Neural crest cell (in vitro differentiated cells): ENCODE data around the gene BCR. TPM values are rescaled to one million over a fixed set of nuclear protein-coding genes. Genes with fewer than 3 reads are reported as not detected.
A peak's percentile ranks its signal among the peaks of the same experiment; 100 is the strongest.

Experiments used
- DNase-seq: peaks from one replicate; pipeline ENCODE4 v3.0.0; 2021; ENCODE audit warnings: low read depth, mixed read lengths, low spot score
- H3K27ac Mint-ChIP-seq: one replicate; pipeline ENCODE4 v1.8.0; 2021; ENCODE audit warnings: mild to moderate bottlenecking, mixed read lengths; ENCODE audit not compliant: unreplicated experiment
- H3K27me3 Mint-ChIP-seq: 2 replicates; pipeline ENCODE4 v1.8.0; 2021; ENCODE audit warnings: low read depth, mild to moderate bottlenecking, mixed read lengths
- H3K36me3 Mint-ChIP-seq: 2 replicates; pipeline ENCODE4 v1.8.0; 2021; ENCODE audit warnings: low read depth, mild to moderate bottlenecking, mixed read lengths
- H3K4me1 Mint-ChIP-seq: 2 replicates; pipeline ENCODE4 v1.8.0; 2021; ENCODE audit warnings: mixed read lengths
- H3K4me3 Mint-ChIP-seq: one replicate; pipeline ENCODE4 v1.8.0; 2021; ENCODE audit warnings: mild to moderate bottlenecking, mixed read lengths
- H3K9me3 Mint-ChIP-seq: 2 replicates; pipeline ENCODE4 v1.8.0; 2021; ENCODE audit warnings: mixed read lengths
- CTCF ChIP-seq: fragments of 200-600 bp; sonication (generic); conservative IDR thresholded peaks from 2 replicates; pipeline ENCODE4 v1.5.0; 2021; ENCODE audit warnings: antibody characterized with exemption, mild to moderate bottlenecking
- total RNA-seq: library from RNA; stranded (reverse); gene quantifications from 2 replicates; pipeline ENCODE4 v1.2.1, GENCODE V29; 2021

Gene BCR
- total RNA-seq, 1 donor from 2014 or later: 54.2 TPM

GRCh38 chr22:23143119-23143518 lies 37.2 kb upstream of the BCR start:
- Mint-ChIP-seq H3K36me3 (no peaks in the 10 kb centered on the region), H3K9me3 (no peaks in the 10 kb centered on the region), H3K4me1 (peaks cover 48% of the 10 kb centered on the region), H3K4me3 (peak overlapping the region; percentile 2), H3K27me3 (no peaks in the 10 kb centered on the region), H3K27ac (no peak overlapping the region)
- TF ChIP-seq CTCF: no peak
- no peak for DNase-seq

- no peak for DNase-seq
- Mint-ChIP-seq H3K27me3 (no peaks in the 10 kb centered on the region), H3K9me3 (no peaks in the 10 kb centered on the region), H3K4me1 (peaks cover 48% of the 10 kb centered on the region), H3K36me3 (no peaks in the 10 kb centered on the region), H3K4me3 (peak overlapping the region; percentile 91), H3K27ac (no peak overlapping the region)
- no peak for TF ChIP-seq CTCF
Observed at GRCh38 chr22:23144432-23144831, 35.9 kb upstream of the BCR start.

DNA sequence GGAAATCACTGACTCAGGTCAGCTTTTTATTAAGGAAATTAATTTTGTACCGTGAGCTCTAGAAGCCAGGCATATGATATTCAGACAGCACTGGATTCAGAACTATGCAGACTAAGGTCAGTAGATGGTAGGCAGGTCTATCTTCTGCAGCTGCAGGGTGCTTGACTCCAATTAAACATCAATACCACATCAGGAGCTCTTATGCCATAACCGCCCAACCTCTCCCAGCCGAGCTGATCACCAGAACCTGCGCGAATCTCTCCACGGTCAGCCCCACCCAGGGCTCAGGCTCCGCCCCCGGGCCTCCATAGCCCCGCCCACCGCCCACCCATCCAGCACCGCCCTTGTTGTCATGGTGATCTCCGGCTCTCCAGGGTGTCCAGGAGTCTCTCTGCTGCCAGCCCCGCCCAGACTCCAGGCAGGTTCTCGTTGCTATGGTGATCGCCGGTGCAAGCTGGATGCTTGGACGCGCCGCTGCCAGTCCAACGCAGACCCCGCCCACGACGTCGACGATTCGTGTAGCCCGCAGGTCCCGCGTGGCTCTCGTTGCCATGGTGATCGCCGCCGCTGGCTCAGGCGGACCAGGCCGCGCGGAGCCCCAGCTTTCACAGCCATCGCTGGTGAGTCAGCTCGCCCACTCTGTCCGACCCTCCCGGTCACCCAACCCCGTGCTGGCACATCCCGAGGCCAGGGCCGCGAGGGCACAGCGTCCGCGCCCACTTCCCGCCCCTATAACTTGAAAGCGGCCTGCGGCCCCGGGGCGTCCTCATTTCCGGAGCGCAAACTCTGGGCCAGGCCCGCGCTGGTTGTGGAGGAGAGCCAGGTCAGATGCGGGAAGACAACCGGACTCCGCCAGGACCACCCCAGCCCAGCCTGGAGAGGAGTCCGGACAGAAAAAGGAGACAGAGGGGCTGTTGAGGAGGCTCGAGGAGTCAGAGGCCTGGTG lies 35.1 kb upstream of the BCR start, which contains the start of gene RAB36:
Gene RAB36 (plus strand): TSS at position 546 of the 946 bp plus-strand sequence. CDS start 1,140 bp downstream, outside the sequence.
- Mint-ChIP-seq H3K27ac (peak within 1 kb of the TSS; percentile 97), H3K4me3 (peak within 1 kb of the TSS; percentile 91), H3K36me3 (peaks cover 2% of the 10 kb centered on the region), H3K9me3 (no peaks in the 10 kb centered on the region), H3K4me1 (peaks cover 48% of the 10 kb centered on the region), H3K27me3 (no peaks in the 10 kb centered on the region)
- no peak for TF ChIP-seq CTCF
- DNase-seq: peak; percentile 98

DNA sequence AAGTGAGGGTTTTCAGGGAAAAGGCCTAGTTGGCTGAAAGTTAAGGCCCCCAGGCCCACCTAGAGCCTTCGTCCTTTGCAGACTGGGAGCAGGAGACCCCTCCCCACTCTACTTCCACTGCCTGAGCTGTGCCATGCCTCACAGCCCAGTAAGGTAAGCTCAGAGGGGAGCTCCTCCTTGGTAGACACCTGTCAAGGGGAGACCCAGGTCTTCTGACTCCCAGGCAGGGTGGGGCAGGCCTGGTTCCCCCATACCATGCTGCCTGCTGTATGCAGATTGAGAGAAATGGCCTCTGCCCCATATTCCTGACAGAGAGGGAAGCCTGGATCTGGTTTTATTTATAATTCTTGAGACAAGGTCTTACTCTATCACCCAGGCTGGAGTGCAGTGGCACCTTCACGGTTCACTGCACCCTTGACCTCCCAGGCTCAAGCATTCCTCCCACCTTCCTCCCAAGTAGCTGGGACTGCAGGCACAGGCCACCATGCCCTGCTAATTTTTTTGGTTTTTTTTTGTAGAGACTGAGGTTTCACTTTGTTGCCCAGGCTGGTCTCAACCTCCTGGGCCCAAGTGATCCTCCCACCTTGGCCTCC lies 34.3 kb upstream of the BCR start:
- H3K27me3 Mint-ChIP-seq: no peaks in the 10 kb centered on the region

More for the DNA sequence above, 34.3 kb upstream of the BCR start:
- peaks cover 48% of the 10 kb centered on the region for H3K4me1 Mint-ChIP-seq
- H3K27ac Mint-ChIP-seq: peak overlapping the region; percentile 97
- no peaks in the 10 kb centered on the region for H3K9me3 Mint-ChIP-seq
- H3K36me3 Mint-ChIP-seq: peaks cover 2% of the 10 kb centered on the region
- no peak for TF ChIP-seq CTCF
- no peak for DNase-seq
- peak overlapping the region; percentile 91 for H3K4me3 Mint-ChIP-seq
